T-helper 2 cell treated with Interferon-gamma antibody and Interleukin-4, amounts not matched to agents 100 ng/mL and 5 ng/mL, for 36 hours (primary cell): Measurements from ENCODE around the gene ABCC9. TPM values are rescaled to one million over a fixed set of nuclear protein-coding genes. Genes with fewer than 3 reads are reported as not detected.

Experiments
- intact Hi-C: fragments of 100-400 bp; cut with micrococcal nuclease; formaldehyde crosslinking; loops from one replicate; pipeline ENCODE4 v1.15.1; 2023
- total RNA-seq: library from RNA; stranded (reverse); gene quantifications from 2 replicates; pipeline ENCODE4 v1.2.3, GENCODE V29; 2022

ABCC9 gene
- total RNA-seq, 1 donor from 2014 or later: 0.02 TPM

- intact Hi-C loops: loop anchor here (5.0 kb wide), 1 partner anchor 167 kb away; the partner anchor contains the start of gene ABCC9
Measured at GRCh38 chr12:21775133-21775820, 165.9 kb downstream of the ABCC9 start.

DNA sequence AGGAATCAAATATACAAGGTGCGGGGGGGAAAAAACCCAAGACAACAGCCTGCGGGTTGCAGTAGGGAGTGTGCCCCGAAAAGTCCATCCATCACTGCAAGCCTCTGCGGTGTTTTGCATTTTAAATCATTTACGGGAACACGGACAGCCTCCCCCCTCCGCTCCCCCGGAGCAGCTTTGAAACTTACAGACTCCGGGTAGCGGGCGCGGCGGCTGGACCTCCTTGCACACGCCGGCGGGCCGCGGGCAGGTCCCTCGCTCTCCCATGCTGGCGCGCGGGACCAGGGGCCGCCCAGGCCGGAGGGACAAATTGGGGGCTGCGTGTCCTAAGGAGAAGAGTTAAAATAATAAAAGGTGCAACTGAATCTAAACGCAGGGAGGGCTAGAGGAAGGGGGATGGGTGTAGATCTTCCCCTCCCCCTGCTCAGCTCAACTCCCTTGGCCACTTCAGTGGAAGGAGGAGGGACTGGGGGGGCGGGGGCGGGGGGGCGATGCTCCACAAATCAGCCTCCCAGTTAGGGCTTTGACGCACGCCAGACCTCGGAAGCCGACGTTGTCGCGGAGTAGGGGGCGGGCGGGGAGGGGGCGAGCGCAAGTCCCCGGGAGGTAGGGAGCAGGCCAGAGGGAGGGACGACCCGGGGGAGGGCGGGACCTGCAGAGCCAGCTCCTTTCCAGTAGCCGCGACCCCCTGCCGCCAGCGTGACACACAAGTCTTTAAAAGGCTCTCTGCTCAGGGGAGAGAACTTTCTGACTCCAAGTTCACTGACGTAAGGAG lies 166.7 kb downstream of the ABCC9 start, which contains the start of gene KCNJ8:
Gene KCNJ8 (minus strand): TSS at position 349 of the 775 bp plus-strand sequence. CDS start 1,090 bp downstream, outside the sequence.
- intact Hi-C loops: loop anchor here (5.0 kb wide), 1 partner anchor 168 kb away; the partner anchor contains the start of gene ABCC9

- intact Hi-C loops: no loop called here
Measured at GRCh38 chr12:21773806-21774205, 167.4 kb downstream of the ABCC9 start.

GRCh38 chr12:21773263-21773741 lies 167.9 kb downstream of the ABCC9 start:
- intact Hi-C loops: no loop called here

- intact Hi-C loops: no loop called here
Measured at GRCh38 chr12:21771311-21771710, 169.9 kb downstream of the ABCC9 start.

GRCh38 chr12:21769307-21769706 lies 171.9 kb downstream of the ABCC9 start:
- intact Hi-C loops: no loop called here

GRCh38 chr12:21766403-21766802 lies 174.8 kb downstream of the ABCC9 start:
- intact Hi-C loops: no loop called here

GRCh38 chr12:21764950-21765349 lies 176.3 kb downstream of the ABCC9 start:
- intact Hi-C loops: no loop called here

- intact Hi-C loops: no loop called here
Measured at GRCh38 chr12:21764065-21764464, 177.2 kb downstream of the ABCC9 start.

- intact Hi-C loops: no loop called here
Measured at GRCh38 chr12:21763531-21763930, 177.7 kb downstream of the ABCC9 start.

DNA sequence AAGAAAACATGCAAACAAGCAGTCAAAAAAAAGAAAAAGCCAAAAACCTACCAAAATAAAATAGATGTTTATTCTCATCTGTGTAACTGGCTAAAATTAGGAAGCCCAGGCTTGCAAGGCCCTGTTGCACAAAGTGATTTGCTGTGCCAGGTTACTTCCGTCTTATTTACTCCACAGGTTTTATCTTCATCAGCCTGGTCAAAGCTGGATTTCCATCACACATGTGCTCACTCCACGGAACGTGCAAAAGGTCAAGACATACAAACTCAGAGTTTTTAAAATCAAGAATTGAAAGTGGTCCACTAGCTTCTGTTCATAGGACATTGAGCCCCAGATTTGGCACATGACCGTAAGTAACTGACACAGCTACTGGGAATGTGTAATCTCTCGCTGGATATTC lies 181.5 kb downstream of the ABCC9 start:
- intact Hi-C loops: no loop called here

GRCh38 chr12:21757735-21758134 lies 183.5 kb downstream of the ABCC9 start:
- intact Hi-C loops: no loop called here

DNA sequence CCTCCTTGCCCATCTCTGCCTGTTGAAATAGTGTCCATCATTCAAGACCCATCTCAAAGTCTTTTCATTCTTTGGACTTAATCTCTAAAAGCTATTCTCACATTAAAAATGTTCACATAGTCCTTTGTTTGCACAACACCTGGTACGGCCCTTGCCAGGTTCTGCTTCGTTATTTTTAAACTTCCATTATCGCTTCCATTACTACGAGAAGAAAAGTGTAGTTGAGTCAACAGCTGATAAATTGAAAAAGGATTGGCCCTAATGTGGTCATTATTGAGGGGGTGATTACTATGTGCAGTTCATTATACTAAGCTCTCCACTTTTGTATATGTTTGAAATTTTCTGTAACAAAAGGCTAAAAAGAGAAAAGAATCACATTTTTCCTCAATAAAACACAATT lies 184.5 kb downstream of the ABCC9 start:
- intact Hi-C loops: no loop called here

GRCh38 chr12:21751517-21751916 lies 189.7 kb downstream of the ABCC9 start:
- intact Hi-C loops: no loop called here

Other genes starting within 250 kb of the ABCC9 start
- not detected in 2 replicates for gene KCNJ8, start 166.7 kb downstream of the ABCC9 start, total RNA-seq
- gene CMAS, start 104.8 kb upstream of the ABCC9 start, total RNA-seq: 37.5 and 39.9 TPM in 2 replicates